C4-2B (cell line): ENCODE measurements around the gene ISOC1.

Source experiments
- ZFX ChIP-seq: fragments of 450-650 bp; IDR thresholded peaks from 2 replicates; pipeline ENCODE4 v1.6.1; 2017
- TF ChIP-seq, protein P1 (sequence below): fragments of 450-650 bp; conservative IDR thresholded peaks from 2 replicates; pipeline ENCODE4 v1.5.1; 2017; ENCODE audit warnings: mild to moderate bottlenecking

DNA sequence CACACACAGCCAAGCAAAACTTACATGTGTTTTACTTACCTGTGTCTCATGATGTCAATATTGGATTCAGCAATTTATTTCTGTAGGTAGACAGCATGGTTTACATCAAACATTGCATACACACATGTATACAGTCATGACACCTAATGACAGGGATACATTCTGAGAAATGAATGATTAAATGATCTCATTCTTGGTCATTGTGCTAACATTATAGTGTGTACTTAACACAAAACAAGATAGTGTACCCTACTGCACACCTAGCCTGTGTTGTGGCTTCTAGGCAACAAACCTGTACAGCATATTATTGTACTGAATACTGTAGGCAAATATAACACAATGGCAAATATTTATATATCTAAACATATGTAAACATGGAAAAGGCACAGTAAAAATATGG lies 28.0 kb downstream of the ISOC1 start:
- TF ChIP-seq, protein P1, sequence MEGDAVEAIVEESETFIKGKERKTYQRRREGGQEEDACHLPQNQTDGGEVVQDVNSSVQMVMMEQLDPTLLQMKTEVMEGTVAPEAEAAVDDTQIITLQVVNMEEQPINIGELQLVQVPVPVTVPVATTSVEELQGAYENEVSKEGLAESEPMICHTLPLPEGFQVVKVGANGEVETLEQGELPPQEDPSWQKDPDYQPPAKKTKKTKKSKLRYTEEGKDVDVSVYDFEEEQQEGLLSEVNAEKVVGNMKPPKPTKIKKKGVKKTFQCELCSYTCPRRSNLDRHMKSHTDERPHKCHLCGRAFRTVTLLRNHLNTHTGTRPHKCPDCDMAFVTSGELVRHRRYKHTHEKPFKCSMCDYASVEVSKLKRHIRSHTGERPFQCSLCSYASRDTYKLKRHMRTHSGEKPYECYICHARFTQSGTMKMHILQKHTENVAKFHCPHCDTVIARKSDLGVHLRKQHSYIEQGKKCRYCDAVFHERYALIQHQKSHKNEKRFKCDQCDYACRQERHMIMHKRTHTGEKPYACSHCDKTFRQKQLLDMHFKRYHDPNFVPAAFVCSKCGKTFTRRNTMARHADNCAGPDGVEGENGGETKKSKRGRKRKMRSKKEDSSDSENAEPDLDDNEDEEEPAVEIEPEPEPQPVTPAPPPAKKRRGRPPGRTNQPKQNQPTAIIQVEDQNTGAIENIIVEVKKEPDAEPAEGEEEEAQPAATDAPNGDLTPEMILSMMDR = no peak
- no peak for TF ChIP-seq ZFX
